ENCODE data around the gene DCST2.

Gene DCST2

DNA sequence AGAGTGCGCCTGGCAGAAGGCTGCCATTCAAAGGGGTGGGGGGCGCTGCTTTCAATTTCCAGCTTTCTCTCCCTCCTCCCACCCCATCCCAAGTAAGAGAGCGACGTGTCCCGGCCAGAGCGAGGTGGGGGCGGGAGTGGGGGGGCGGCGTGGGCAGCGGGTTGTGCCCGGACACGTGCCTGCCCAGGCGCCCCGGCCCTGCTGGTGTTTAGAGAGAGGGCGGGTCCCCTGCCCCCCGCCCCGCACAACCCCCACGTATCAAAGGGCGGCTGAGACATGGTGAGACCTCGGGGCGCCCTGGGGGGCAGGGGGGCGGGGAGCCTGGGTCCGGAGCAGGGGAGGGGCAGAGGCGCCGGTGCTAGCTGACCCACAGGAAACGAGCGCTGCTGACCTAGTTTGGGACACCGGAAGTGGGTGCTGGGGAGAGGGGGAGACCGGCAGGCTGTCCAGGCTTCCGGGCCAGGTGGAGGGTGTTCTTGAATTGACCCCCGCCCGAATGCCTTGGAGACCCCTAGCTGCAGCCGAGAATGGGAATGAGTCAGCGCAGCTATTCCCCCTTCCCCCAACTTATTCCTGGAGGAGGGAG is 29.7 kb downstream of the DCST2 start:
- no peak overlapping the region for H2AFZ ChIP-seq (ENCODE audit: low read length)
- peak overlapping the region; percentile 57 for H3K4me2 ChIP-seq (ENCODE audit: low read depth, low read length, poor library complexity, severe bottlenecking)
- H3K36me3 ChIP-seq (ENCODE audit: insufficient read depth, low read length), result no peaks in the 10 kb centered on the region
- H3K4me3 ChIP-seq (ENCODE audit: low read length, poor library complexity, severe bottlenecking), result peak overlapping the region; percentile 12
- TF ChIP-seq CTCF (conservative IDR thresholded peaks at IDR 0.05; ENCODE audit: low read length), result no peak
- TF ChIP-seq EZH2phosphoT487 (IDR thresholded peaks at IDR 0.05; ENCODE audit: borderline replicate concordance), result no peak
- no peaks in the 10 kb centered on the region for H3K27me3 ChIP-seq (ENCODE audit: insufficient read depth, low read length, poor library complexity, severe bottlenecking)
- peak overlapping the region; percentile 58 for H3K9ac ChIP-seq (ENCODE audit: low read depth, low read length, poor library complexity, severe bottlenecking)
- no peaks in the 10 kb centered on the region for H3K9me2 ChIP-seq (replicated peaks; ENCODE audit: low read depth, low read length)
- H3K9me3 ChIP-seq (ENCODE audit: insufficient read depth, low read depth, low read length), result no peaks in the 10 kb centered on the region
- H3F3A ChIP-seq (ENCODE audit: low read depth), result peaks cover 15% of the 10 kb centered on the region
- no peaks in the 10 kb centered on the region for H4K20me1 ChIP-seq (ENCODE audit: insufficient read depth, low read length, poor library complexity, severe bottlenecking)
- H3K79me2 ChIP-seq (ENCODE audit: insufficient read depth, low read length), result no peaks in the 10 kb centered on the region
- peaks cover 43% of the 10 kb centered on the region for H3K4me1 ChIP-seq (ENCODE audit: insufficient read depth, low read length, poor library complexity, severe bottlenecking)

- no peaks in the 10 kb centered on the region for H3K36me3 ChIP-seq (ENCODE audit: insufficient read depth, low read length)
- H3K4me2 ChIP-seq (ENCODE audit: low read depth, low read length, poor library complexity, severe bottlenecking), result peak overlapping the region; percentile 28
- H3F3A ChIP-seq (ENCODE audit: low read depth), result peaks cover 15% of the 10 kb centered on the region
- no peaks in the 10 kb centered on the region for H3K27me3 ChIP-seq (ENCODE audit: insufficient read depth, low read length, poor library complexity, severe bottlenecking)
- no peak overlapping the region for H3K9ac ChIP-seq (ENCODE audit: low read depth, low read length, poor library complexity, severe bottlenecking)
- H4K20me1 ChIP-seq (ENCODE audit: insufficient read depth, low read length, poor library complexity, severe bottlenecking), result no peaks in the 10 kb centered on the region
- no peak overlapping the region for H3K4me3 ChIP-seq (ENCODE audit: low read length, poor library complexity, severe bottlenecking)
- H2AFZ ChIP-seq (ENCODE audit: low read length), result no peak overlapping the region
- no peaks in the 10 kb centered on the region for H3K9me2 ChIP-seq (replicated peaks; ENCODE audit: low read depth, low read length)
- H3K9me3 ChIP-seq (ENCODE audit: insufficient read depth, low read depth, low read length), result no peaks in the 10 kb centered on the region
- peaks cover 38% of the 10 kb centered on the region for H3K4me1 ChIP-seq (ENCODE audit: insufficient read depth, low read length, poor library complexity, severe bottlenecking)
- no peaks in the 10 kb centered on the region for H3K79me2 ChIP-seq (ENCODE audit: insufficient read depth, low read length)
- no peak for TF ChIP-seq EZH2phosphoT487 (IDR thresholded peaks at IDR 0.05; ENCODE audit: borderline replicate concordance)
- no peak for TF ChIP-seq CTCF (conservative IDR thresholded peaks at IDR 0.05; ENCODE audit: low read length)
These were observed 30.3 kb downstream of the DCST2 start for GRCh38 chr1:155003227-155003765.

DNA sequence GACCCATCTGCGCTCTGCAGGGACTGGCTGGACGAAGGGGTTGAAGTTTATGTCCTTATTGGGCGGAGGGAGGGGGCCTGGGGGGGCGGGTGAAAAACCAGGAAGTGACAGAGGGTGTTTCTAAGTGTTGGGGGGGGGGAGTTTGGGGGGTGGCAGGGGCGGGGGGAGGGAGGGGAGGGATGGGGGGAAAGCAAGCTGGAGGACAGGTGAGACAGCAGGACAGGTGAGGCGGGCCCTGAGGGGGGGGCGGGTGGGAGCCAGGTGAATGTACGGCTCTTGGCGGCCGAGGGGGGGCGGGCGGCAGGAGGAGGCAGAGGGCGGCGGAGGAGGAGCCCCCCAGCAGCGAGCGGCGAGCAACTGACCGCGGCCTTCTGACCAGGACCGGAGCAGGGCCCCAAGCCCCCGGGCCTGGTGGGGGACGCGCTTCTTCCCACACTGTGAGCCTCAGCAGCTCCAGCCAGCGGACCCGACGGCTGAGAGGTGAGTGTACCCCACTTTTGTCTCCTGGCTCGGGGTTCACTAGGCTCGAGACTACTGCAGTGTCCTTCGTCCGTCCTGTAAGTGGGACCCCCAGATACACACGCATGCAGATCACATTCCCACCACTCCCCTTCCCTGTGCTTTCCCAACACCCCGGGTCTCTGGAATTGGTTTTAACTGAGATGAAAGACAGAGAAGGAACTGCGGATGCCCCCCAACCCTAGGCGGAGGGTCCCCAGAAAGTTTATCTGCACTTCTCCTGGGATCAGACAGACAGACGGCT is 30.9 kb downstream of the DCST2 start, which contains the start of gene ZBTB7B:
Gene ZBTB7B, plus strand, starts transcription at position 339 of the 763 bp plus-strand sequence. CDS start 11,859 bp downstream, outside the sequence.
- H3K79me2 ChIP-seq (ENCODE audit: insufficient read depth, low read length), result no peaks in the 10 kb centered on the region
- peak within 1 kb of the TSS; percentile 76 for H3K4me3 ChIP-seq (ENCODE audit: low read length, poor library complexity, severe bottlenecking)
- no peaks in the 10 kb centered on the region for H3K9me3 ChIP-seq (ENCODE audit: insufficient read depth, low read depth, low read length)

More for the DNA sequence above, 30.9 kb downstream of the DCST2 start, which contains the start of gene ZBTB7B:
- Histone ChIP-seq H3K9ac (ENCODE audit: low read depth, low read length, poor library complexity, severe bottlenecking) (peak within 1 kb of the TSS; percentile 81), H3F3A (ENCODE audit: low read depth) (peaks cover 15% of the 10 kb centered on the region), H3K36me3 (ENCODE audit: insufficient read depth, low read length) (no peaks in the 10 kb centered on the region), H3K4me2 (ENCODE audit: low read depth, low read length, poor library complexity, severe bottlenecking) (peak within 1 kb of the TSS; percentile 92), H3K27me3 (ENCODE audit: insufficient read depth, low read length, poor library complexity, severe bottlenecking) (no peaks in the 10 kb centered on the region), H3K4me1 (ENCODE audit: insufficient read depth, low read length, poor library complexity, severe bottlenecking) (peaks cover 42% of the 10 kb centered on the region), H3K9me2 (replicated peaks; ENCODE audit: low read depth, low read length) (no peaks in the 10 kb centered on the region), H4K20me1 (ENCODE audit: insufficient read depth, low read length, poor library complexity, severe bottlenecking) (no peaks in the 10 kb centered on the region), H2AFZ (ENCODE audit: low read length) (peak within 1 kb of the TSS; percentile 80; the same call in 1 of the 2 replicates)
- no peak for TF ChIP-seq CTCF (conservative IDR thresholded peaks at IDR 0.05; ENCODE audit: low read length)
- TF ChIP-seq EZH2phosphoT487 (IDR thresholded peaks at IDR 0.05; ENCODE audit: borderline replicate concordance), result no peak
